IPS-NIHi11 (cell line): ENCODE results near the gene SLC35E1.

Experiments used
- DNase-seq: peaks from one replicate; pipeline ENCODE4 v3.0.0; 2012; ENCODE audit warnings: mixed read lengths, low spot score

Gene SLC35E1

DNA sequence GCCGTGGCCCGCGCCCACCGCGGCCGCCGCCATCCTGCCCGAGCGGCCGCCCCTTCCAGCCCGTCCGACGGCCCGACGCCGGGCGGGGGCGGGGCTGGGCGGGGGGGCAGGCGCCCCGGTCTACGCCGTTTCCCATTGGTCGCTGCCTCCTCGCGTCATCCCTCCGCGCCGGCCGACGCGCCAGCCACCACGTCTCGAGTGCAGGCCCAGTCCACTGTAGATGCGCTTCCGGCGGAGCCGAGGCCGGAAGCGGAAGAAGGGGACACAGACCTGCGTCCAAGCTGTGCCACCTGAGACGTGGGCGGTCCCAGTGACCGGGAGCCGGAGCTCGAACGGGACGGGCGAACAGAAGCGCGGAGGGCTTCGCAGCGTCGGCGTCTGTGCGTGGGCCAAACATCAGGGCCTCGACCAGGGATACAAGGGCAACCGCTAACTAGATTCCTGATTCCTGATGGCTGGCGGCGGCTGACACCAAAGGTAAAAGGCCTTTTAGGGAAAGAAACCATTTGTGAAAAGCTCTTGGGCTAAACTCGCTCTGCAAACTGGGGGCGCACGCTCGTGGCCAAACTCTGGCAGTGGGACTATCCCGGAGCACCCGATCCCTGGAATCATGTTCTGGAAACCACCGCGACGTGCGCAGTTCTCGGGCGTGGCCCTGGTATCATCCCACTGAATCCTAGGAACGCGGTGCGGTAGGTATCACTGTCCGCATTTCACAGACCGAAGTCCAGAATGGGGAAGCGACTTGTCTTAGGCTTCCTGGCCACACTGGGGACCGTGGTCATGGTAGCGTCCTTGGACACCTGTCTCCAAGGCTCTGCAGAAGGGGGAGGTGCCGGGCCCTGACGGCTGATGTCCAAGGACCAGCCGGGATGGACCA lies at the start of gene SLC35E1:
SLC35E1 (minus strand) TSS at position 84 of the 880 bp plus-strand sequence; CDS start at position 33, 51 bp downstream.
- DNase-seq, result peak; percentile 100

- no peak for DNase-seq
These were observed 49.1 kb upstream of the SLC35E1 start for GRCh38 chr19:16621165-16621800.

- DNase-seq, result no peak
These were observed 48.4 kb upstream of the SLC35E1 start for GRCh38 chr19:16620584-16620983.

DNA sequence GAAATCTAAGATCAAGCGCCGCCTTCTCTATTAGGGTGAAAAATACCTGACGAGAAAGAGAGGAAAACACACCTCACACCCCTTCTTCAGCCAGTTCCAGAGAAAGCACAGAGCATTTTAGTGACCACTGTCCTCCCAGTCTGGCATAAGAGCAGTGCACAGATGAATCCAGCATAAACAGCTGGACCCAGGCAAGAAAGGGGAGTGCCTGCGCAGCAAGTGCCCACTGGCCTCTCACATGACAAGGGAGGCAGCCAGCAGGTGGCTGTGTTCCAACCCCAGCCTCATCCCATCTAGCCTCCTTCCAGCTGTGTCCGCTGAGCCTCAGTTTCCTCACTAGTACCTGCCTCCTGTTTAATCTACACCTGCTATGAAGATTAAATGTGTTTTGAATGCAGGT lies 47.8 kb upstream of the SLC35E1 start:
- DNase-seq, result no peak

DNA sequence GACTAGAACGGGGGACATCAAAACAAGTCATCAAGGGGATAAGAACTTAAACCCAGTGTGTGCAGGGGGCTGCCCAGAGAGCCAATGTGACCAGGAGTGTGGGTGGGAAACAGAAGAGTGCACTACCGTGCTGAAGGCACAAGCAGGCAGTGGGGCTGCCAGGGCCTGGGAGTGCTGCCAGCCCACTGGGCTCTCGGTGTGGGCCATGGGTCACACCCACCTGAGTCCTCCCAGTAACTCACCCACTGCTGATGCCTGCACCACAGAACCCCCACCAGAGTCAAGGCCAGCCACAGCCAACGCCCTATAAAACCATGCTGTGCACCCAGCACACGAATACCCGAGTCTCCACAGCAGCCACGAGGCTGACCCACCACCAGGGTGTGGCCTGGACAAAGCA lies 47.2 kb upstream of the SLC35E1 start:
- no peak for DNase-seq

DNA sequence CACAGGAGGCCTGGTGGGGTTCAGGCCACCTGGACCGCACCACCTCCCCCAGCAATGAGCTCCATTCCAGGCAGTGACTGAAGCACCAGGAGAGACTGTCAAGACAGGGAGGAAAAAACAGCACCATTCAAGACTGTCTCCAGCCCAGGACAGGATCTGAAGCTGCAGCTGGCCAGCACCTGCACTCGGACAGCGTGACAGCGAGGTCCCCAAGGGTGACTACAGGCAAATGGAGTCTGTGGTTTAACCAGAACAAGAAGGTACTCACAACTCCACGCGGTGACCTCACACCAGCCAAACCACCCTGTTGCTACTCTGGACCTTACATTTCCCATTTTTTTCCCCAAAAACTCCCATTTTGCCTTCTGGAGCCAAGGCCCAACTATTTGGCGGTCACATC lies 46.0 kb upstream of the SLC35E1 start:
- DNase-seq, result no peak

DNA sequence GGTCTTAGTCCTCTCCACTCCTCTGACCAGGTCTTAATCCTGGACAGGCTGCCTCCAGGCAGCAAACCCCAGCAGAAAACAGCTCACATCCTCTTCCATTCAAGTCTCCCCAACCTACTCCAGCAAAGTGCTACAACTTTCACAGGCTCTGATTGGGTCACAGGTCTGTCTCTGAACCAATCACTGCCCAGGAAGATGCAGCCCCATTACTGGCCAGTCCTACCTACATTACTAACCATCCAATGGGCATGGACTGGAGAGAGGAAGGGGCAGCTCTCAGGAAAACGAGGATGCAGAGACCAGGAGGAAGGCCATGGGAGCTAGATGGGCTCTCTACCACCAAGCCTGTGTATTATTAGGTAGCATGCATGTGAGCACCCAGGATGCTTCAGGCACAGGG lies 43.6 kb upstream of the SLC35E1 start:
- DNase-seq, result peak; percentile 76

DNA sequence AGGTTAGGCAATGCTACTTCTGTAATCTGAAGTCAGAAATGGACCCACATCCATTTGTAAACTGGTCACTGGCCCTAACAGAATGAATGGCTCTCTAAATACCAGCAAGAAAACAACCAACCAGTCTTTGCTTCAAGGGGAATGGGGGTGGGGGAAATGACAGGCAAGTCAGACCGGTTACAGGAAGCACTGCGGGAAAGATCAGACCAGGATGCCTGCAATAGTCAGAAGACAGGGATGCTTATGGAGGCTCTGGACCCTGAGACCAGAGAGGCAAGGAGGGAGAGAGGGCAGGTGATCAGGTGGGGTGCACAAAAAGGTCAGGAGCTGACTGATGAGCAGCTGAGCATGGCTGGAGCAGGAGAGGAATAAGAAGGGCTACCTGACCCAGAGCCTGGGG lies 42.7 kb upstream of the SLC35E1 start:
- DNase-seq, result no peak

GRCh38 chr19:16613841-16614240 lies 41.6 kb upstream of the SLC35E1 start:
- DNase-seq, result no peak

- no peak for DNase-seq
These were observed 40.4 kb upstream of the SLC35E1 start for GRCh38 chr19:16612636-16613035.

- DNase-seq, result no peak
These were observed 38.9 kb upstream of the SLC35E1 start for GRCh38 chr19:16611121-16611520.

DNA sequence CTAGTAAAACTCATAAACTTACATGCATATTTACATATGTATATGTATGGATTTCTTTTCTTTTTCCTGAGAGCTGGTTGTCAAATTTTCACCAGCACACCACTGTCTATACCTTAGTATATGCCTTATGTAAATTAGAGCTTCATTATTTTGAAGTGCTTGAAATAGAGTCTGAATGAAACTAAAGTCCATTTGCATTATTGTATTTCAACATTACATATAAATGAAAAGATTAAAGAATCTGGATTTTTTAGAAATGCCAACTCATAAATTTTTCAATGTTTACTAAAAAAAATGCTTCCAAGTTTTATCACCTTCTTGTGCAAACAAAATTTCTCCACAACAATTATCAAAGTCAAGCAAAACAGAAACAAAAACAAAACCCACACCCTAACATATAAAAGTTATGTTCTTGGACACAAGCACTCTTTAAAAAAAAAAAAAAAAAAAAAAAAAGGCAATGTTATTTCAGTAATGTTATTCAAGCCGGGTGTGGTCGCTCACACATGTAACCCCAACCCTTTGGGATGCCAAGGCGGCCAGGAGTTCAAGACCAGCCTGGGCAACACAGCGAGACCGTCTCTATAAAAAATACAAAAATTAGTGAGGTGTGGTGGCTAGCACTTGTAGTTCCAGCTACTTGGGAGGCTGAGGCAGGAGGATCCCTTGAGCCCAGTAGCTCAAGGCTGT lies 37.4 kb upstream of the SLC35E1 start:
- DNase-seq, result no peak

- DNase-seq, result no peak
These were observed 36.1 kb upstream of the SLC35E1 start for GRCh38 chr19:16608290-16608739.

GRCh38 chr19:16607819-16608218 lies 35.6 kb upstream of the SLC35E1 start:
- no peak for DNase-seq

DNA sequence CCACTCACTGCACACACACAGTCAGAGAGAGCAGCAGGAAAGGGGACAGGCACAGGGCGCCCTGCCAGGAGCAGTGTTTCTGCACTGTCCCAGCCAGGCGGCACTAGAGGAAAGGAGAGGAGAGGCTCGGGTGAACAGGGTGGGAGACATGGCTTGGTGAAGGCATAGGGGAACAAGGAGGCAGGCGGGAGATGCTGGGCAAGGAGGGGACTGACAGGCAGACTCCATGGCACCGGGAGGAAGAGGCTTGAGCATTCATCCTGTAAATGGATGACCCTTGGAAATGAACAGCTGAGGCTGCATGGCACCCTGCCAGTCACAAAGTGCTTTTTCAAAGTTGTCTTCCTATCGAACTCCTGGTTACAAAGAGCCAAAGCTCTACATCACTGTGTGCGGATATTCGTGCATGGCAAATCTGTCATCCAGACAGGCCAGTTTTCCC lies 33.4 kb upstream of the SLC35E1 start:
- DNase-seq, result no peak

- no peak for DNase-seq
These were observed 32.9 kb upstream of the SLC35E1 start for GRCh38 chr19:16605115-16605514.

GRCh38 chr19:16604615-16605014 lies 32.4 kb upstream of the SLC35E1 start:
- DNase-seq, result no peak

DNA sequence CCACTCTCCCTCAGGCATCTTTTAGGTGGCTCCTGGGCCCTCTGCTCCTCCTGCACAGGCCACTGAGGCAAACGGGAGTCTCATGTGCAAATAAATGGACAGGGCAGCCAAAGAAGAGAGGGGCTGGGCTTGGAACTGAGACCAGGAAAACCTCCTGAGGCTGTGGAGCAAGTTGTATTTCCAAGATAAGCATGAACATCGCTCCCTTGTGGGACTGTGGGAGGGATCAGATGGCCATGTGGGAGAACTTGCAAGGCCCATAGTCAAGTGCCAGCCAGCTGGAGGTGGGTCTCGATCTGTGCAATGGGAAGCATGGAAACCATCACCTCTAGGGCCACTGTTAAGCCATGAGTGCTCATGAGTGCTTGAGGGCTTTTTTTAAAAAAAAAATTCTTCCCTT lies 30.9 kb upstream of the SLC35E1 start:
- DNase-seq, result no peak

DNA sequence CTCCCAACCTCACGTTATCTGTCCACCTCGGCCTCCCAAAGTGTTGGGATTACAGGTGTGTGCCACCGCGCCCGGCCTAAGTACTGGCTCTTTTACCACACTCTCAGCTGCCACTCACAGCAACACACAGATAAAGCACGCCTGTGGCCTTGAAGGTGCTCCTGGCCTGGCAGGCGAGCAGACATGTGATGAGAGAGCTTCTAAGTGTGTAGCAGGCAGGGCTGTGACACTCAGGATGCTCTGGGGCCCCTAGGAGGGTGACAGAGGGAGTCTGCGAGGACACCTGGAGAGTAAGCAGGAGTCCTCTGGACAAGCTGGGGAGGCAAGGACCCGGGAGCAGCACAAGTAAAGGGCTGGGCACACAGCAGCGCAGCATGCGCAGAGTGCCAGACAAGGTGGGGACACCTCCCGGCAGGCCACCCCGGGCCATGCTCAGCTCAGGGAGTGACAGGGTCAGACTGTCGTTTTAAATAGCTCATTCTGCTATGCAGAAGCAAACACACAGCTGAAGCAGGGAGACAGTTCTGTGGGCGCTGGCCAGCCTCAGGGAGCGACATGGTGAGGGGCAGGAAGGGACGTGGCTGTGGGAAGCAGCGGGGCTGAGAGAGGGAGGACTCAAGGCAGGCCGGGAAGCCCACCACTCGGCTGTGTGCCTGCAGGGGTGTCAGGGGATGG lies 29.3 kb upstream of the SLC35E1 start:
- no peak for DNase-seq

DNA sequence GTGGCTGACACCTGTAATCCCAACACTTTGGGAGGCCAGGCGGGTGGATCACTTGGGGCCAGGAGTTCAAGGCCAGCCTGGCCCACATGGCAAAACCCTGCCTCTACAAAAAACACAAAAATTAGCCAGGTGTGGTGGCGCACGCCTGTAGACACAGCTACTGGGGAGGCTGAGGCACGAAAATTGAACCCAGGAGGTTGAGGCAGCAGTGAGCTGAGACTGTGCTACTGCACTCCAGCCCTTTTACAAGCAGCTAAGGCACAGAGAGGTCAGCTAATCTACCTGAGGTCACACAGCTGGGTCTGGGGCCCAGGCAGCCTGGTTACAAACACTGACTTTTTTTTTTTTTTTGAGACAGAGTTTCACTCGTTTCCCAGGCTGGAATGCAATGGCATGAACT lies 28.6 kb upstream of the SLC35E1 start:
- no peak for DNase-seq

- DNase-seq, result no peak
These were observed 27.6 kb upstream of the SLC35E1 start for GRCh38 chr19:16599655-16600346.

GRCh38 chr19:16598848-16599247 lies 26.6 kb upstream of the SLC35E1 start:
- DNase-seq, result no peak
